G401 (cell line): ENCODE measurements around the gene EML3. TPM values are rescaled to one million over a fixed set of nuclear protein-coding genes. Genes with fewer than 3 reads are reported as not detected.
"Not testable (repeated sequence)": the region's sequence is repeated elsewhere in the genome, so short reads cannot be mapped to it uniquely, and the experiment has no call there.

ENCODE experiments used
- DNase-seq: peaks from one replicate; pipeline ENCODE4 v3.0.0-alpha.2; 2015; ENCODE audit warnings: low spot score
- in situ Hi-C: cut with HindIII; loops from 2 replicates; pipeline ENCODE4 v1.10.0; 2016; ENCODE audit warnings: low sequenced_read_pairs, mixed read lengths
- total RNA-seq: library from RNA; depleted of rRNA; stranded (reverse); fragments of >200 nt; shearing (Covaris generic); gene quantifications from 2 replicates; pipeline ENCODE4 v1.2.3, GENCODE V29; 2014

Gene EML3
- total RNA-seq, 1 experiment from 2014 or later: 55.7 TPM

DNA sequence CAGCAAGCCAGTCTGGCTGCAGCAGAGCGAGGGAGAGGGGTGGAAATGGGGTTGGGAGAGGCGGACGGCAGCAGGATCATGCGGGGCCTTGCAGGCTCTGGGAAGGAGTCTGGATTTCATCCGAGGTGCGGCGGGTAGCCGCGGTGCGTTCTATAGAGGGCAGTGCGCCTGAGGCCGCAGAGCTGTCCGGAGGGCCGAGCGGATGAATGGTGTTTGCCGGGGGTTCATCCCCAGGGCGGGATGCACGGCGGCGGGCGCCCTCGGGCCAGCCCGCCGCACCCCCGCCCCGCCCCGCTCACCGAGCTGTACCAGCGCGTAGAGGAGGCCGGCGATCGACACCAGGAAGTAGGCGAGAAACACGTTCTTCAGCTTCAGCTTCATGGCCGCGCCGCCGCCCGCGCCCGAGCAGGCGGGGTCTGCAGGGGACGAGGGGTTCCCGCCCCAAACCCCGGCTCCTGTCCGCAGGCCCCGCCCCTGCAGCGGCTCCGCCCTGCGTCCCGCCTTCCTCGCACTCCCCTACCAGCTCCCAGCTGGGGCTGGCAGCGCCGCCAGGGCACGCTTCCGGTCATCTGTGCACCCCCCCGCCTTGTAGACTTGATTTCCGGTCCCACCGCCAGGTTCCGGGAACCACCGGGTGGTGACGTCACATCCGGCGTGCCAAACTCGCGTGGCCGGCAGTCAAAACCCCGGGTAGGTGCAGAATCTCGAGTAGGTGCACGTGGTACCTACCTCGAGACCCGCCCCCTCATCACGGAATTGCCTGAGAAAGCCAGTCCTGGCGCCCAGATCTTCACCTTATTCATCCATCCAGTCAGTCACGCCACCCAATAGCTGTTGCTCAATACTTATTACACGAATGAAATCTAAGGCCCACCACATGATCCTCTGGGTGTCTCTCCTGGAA lies 9.2 kb upstream of the EML3 start, which contains the start of gene B3GAT3:
Gene B3GAT3 (minus strand): TSS at position 420 of the 904 bp plus-strand sequence. CDS start 39 bp downstream, at position 381.
- in situ Hi-C loops: no loop called here

DNA sequence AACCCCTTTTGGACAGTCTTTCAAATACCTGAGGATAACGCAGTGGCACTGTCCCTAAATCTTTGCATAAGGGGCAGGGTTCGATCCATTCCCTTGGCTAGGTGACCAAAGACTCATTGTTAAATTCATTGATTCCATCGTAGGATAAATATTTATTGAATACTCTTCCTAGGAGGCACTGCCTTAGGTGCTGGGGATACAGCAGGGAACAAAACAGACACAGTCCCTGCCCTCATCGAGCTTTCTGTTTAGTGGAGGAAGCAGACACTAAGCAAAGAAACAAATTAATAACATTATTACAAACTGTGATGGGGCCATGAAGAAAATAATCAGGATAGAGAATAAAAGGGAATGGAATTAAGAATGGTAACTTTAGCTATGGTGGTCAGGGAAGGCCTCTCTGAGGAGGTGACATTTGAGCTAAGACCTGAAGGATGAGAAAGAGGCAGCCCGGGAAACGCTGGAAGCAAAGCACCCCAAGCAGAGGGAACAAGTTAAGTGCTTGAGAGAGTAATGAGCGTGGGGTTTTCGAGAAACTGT lies 8.5 kb upstream of the EML3 start:
- DNase-seq: no peak
- in situ Hi-C loops: no loop called here

More for the DNA sequence above, 9.2 kb upstream of the EML3 start, which contains the start of gene B3GAT3:
- DNase-seq: peak; percentile 98

DNA sequence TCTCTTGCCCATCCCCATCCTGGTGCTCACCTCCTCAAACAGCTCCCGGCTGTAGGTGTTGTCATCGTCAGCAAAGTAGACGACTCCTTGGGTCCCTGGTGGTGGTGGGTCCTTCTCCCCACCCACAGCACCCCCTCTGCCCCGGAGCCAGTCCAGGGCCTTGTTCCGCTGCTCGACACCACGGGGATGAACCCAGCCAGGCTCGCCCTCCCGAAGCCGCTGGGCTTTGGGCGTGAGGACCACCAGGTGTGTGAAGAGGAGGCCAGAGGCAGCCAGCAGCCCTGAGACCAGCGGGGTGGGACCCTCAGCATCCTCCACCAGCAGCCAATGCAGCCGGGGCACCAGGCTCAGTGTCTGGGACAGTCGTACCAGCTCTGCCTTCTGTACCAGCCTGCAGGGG lies 4.4 kb upstream of the EML3 start:
- in situ Hi-C loops, DNase-seq: not testable (repeated sequence)

DNA sequence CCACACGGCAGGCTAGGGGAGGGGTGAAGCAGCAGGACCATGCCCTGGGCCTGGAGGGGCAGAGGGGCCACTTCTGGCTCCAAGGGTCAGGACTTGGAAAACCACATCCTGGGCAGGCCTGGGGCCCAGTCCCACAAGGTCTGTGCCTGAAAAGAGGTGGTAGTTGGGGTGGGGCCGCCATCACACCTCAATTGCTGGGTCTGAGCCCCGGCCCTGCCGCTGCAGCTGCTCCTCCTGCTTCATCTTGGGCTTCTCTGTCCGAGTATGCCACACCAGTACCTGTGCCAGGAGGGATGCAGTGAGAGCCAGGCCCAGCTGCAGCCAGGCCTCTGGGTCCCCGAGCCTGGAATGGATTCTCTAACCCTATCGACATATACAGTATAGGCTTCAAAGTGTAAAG lies 2.9 kb upstream of the EML3 start:
- no peak for DNase-seq
- in situ Hi-C loops: no loop called here

DNA sequence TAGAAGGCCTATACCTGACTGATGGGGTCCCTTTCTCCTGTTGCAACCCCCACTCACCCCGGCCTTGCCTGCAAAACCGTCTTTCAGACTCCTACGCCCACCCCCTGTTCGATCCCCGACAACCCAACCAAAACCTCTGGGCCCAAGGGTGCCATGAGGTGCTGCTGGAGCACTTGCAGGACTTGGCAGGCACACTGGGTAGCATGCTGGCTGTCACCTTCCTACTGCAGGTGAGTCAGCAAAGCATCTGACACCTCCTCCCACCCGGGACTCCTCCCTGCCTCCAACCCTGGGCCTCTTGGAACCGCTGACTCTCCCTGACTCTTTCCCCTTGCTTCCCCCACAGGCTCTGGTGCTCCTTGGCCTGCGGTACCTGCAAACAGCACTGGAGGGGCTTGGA lies 1.7 kb upstream of the EML3 start:
- in situ Hi-C loops: no loop called here
- no peak for DNase-seq

DNA sequence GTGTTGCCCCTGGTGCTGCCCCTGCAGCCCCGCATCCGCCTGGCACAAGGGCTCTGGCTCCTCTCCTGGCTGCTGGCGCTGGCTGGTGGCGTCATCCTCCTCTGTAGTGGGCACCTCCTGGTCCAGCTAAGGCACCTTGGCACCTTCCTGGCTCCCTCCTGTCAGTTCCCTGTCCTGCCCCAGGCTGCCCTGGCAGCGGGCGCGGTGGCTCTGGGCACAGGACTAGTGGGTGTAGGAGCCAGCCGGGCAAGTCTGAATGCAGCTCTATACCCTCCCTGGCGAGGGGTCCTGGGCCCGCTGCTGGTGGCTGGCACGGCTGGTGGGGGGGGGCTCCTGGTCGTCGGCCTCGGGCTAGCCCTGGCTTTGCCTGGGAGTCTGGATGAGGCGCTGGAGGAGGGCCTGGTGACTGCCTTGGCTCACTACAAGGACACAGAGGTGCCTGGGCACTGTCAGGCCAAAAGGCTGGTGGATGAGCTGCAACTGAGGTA lies 760 bp upstream of the EML3 start:
- peak; percentile 71 for DNase-seq
- in situ Hi-C loops: no loop called here

DNA sequence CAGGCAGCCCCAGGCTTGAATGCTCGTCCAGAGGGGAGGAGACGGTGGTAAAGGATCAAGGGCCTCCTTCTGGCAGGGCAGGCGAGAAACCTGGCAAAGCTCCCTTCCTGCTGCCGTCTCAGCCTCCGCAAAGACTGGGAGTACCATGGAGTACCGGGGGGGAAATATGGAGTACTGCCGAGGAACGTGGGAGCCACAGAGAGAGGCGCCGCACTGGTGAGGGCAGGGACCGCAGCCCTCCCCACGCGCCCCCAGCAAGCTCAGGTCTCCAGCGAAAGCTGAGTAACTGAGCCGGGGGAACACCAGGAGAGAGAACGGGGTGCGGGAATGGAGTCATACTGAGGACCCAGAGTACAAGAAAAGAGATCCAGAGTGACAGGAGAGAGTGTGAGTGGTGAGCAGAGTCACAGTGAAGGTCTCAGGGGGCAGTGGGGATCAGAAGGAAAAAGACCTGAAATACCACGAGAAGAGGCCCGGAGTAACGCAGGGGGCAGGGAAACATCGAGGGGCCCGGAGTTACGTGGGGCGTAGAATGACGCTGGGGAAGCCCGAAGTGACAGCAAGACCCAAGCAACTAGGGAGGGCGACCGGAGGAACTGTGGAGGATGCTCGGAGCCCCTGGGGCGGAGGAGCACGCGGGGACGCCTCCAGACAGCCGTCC lies 740 bp downstream of the EML3 start:
- DNase-seq: peak; percentile 62
- in situ Hi-C loops: no loop called here

DNA sequence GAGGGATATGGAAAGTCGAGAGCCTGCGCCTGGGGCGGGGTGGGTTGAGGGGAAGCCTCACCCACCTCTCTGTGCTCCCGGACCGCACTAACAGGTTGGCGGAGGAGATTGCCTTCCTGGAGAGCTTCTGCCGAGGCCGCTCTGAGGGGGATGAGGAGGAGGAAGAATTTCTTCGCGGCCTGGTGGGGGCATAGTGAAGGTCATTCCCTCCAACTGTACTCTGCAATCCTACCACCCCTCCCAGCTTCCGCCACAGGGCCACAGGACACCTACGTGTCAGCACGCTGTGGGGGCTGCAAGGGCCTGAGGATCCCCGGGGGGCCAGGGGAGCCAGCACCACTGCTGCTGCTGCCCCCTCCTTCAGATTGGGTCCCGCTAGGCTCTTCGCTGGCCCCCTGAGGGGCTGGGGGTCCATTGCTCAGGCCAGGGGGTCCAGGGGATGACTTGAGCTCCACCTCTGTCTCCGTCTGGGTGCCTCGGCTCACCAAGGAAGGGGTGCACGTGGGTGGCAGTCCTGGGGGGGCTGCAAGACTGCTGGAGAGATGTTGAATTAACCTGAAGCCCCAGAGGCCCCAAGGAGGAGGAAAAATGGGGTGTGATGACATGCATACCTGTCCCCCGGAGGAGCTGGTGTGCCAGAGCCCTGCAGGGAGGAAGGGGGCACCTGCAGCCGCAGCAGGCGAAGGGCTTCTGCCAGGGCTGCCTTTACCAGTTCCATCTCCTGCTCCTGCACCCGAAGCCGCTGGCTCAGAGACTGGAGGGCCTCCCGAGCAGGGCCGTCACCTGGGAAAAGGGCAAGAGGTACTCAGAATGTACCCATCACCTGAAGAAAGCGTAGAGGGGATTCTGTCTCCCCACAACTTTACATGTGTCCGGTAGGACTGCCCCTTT lies 1.5 kb downstream of the EML3 start:
- DNase-seq: no peak
- in situ Hi-C loops: no loop called here

DNA sequence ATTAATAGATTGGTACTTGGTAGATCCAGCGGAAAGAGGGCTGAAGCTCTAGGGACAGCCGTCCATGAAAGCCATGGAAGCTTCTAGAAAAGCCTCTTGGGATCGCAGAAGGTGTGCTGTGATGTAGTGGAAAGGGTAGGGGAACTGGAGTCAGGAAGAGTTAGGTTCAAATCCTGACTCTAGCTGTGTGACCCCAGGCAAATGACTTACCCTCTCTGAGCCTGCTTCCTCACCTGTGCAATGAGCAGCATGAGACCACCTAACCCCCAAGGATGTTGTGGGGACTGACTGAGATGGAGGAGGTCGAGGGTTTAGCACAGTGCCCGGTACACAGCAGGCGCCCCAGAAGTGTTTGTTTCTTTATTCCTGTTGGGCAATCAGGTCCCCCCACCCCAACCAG lies 2.2 kb downstream of the EML3 start:
- in situ Hi-C loops: no loop called here
- DNase-seq: no peak

DNA sequence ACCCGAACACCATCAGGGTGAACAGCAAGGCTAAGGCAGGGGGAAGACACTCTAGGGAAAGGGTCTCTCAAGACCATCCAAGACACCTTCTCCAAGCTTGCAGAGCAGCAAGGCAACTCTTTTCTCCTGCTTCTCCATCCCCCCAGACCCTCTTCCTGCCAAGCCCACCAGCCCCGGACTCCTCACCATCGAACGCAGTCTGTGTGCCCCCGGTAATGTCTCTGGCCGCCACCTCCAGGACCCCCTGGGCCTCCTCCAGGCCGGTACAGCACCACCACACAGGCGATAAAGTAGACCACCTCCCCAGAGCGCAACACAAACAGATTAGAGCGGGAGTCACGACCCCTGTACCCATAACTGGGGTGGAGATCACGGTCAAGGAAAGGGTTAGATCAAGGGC lies 3.8 kb downstream of the EML3 start:
- in situ Hi-C loops: no loop called here
- DNase-seq: no peak

DNA sequence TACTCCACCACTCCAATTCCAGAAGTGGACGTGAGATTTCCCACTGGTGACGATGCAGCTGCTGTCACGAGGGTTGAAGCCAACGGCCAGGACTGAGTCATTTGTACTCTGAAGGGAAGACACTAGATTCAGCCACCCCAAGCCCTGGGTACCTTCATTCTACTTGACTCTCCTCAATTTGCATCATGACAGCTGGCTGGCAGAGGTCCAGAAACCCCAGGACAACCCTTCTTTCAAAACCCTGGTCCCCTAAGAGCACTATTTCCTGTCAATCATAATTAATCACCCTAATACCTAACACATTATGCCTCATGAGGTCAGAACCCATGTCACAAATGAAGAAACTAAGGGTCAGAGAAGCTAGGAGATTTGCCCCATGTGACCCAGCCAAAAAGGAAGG lies 4.9 kb downstream of the EML3 start:
- in situ Hi-C loops: no loop called here
- DNase-seq: no peak

DNA sequence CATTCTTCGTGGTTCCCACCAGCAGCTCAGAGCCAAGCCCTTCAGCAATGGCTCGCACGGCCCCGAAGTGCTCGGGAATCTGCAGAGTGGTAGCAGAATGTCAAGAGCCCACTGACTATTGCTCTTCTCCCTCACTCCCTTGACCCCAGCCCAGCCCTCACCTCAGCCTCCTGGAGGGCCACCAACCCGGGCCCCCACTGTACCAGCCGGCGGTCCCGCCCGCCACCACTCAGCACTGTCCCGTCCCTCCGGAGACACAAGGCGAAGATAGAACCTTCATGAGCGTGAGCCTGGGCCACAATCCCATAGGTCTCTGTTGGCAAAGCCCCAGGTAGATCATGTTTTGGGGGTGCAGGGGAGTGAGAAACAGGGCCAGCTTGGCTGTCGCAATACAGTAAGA lies 6.7 kb downstream of the EML3 start:
- in situ Hi-C loops: no loop called here
- no peak for DNase-seq

DNA sequence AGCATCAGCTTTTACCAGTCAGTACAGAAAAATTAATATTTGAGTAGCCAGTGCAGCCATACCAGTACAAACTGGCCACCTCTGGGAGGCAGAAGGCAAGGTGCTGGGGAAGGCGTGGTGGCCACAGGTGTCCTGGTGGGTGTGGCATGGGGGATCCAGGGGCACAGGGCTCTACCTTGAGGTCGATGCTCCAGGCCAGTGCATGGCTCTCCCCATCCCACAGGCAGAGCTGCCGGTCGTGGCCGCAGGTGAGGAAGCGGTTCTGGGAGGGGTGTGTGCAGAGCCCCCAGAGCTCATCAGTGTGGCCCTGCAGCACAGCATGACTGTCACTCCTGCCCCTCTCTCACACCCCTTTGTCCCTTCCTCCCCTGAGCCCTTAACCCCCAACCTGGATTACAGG lies 7.1 kb downstream of the EML3 start:
- in situ Hi-C loops: no loop called here

DNA sequence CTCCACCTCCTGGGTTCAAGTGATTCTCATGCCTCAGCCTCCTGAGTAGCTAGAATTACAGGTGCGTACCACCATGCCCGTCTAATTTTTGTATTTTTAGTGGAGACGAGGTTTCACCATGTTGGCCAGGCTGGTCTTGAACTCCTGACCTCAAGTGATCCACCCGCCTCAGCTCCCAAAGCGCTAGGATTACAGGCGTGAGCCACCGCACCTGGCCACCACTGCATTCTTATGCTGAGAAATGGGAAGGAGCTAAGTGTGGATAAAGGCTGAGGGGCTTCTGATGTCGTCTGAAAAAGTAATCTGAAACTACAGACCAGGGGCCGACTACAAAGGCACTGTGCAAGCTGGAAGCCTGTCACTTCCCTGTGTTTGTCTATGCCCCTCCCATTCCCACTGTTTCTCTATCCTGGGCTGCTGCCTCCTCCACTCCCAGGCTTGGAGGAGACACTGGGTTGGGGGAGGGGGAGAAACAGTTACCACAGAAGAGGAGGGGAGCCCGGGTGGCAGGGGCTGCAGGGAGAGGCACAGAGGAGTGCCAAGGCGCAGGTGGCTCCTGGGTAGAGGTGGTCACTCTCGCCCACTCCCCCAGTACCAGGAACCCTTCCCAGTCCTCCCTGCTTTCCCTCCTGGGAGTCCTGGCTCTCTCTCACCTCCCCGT lies 8.0 kb downstream of the EML3 start:
- no peak for DNase-seq
- in situ Hi-C loops: no loop called here

More for the DNA sequence above, 7.1 kb downstream of the EML3 start:
- no peak for DNase-seq

DNA sequence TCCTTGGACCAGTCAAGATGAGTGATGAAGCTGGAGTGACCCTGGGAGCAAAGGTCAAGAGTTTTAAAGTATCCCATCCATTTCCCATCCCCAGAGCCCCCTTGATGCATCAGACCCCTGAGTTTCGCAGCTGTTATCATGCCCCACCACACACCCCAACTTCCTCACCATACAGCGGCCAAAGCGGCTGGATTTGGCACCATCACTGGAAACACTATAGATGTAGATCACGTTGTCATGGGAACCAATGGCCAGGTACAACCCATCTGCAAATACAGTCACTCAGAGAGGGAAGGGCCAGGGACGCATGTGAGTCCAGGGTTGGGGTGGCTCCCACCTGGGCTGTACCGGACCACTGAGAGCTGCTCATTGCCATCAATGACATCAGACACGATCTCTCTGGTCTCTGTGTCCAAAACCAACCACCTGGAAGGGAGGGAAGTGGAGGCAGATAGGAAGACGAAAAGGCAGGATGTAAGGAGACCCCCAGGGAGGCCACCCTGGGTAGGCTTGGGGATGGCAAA lies 8.7 kb downstream of the EML3 start:
- DNase-seq: no peak
- in situ Hi-C loops: no loop called here

DNA sequence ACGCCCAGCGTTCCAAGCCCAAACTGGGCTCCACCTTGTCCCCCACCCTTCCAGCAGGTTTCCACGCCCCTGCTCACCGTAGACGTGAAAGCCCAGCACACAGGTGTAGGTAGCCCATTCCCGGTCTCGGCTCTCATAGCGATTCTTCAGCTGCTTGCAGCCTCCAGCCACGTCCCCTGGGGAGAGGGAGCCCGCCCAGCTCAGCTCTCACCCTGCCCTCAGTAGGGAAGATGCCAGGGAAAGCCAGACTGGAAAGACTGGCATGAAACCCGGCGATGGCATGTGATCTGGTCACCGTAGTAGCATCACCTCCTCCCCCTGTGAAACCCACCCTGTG lies 9.5 kb downstream of the EML3 start:
- in situ Hi-C loops: no loop called here
- no peak for DNase-seq

DNA sequence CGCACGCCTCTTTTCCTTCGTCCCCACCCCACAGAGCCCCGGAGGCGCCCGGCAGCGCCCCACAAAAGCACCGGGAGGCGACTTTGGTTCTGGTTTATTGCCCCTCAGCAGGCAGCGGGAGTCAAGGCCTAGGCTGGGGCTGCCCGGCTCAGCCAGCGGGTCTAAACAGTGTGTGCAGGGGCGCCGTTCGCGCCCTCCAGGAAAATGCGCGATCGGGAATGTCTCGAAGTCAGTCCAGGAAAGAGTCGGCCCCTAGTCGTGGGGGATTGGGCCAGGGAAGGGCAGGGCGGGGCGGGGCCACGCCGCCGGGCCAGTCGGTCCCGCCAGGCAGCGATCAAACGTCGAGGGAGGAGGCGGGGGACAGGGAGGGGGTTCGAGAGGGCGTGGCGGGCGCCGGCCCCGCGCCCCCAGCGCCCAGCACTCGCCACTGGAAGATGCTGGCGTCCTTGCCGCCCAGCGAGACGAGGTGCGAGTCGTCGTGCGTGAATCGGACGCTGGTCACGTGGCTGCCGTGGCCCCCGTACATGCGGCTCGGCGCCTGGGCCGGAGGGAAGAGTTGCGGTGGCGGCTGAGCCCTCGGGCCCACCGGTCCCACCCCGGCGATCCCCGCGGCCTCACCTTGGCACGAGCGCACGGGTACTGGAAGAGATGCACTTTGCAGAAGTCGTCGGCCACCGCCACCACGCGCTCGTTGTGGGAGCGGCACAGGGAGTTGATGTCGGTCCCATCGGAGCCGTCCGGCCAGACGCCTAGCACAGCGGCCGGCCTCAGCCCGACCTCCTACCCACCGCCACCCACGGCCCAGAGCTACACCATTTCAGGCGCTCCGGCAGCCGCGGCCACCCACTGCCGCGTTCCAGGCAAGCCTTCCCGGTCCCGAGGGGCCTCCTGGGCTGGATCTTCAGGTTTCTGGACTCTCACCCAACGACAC lies 10.2 kb downstream of the EML3 start:
- in situ Hi-C loops: no loop called here
- peak; percentile 66 for DNase-seq
